Brain microvascular endothelial cell (primary cell): ENCODE results near the gene PELO.

Experiments used
- DNase-seq: peaks from one replicate; pipeline ENCODE4 v3.0.0-alpha.2; 2020
- H3K27ac ChIP-seq: fragments of 250-450 bp; sonication (Bioruptor Pico); 2 replicates; pipeline ENCODE4 v1.5.1; 2020; ENCODE audit warnings: mild to moderate bottlenecking, moderate library complexity
- H3K27me3 ChIP-seq: fragments of 250-450 bp; sonication (Bioruptor Pico); replicated peaks from 2 replicates; pipeline ENCODE4 v1.5.1; 2020; ENCODE audit warnings: mild to moderate bottlenecking
- H3K36me3 ChIP-seq: fragments of 250-450 bp; sonication (Bioruptor Pico); replicated peaks from 2 replicates; pipeline ENCODE4 v1.5.1; 2020; ENCODE audit warnings: mild to moderate bottlenecking
- H3K4me3 ChIP-seq: 2 replicates; pipeline ENCODE4 v1.5.1; 2011; ENCODE audit warnings: low read depth, mild to moderate bottlenecking, control low read depth, low read length, moderate library complexity
- in situ Hi-C: cut with HindIII; loops from 2 replicates; pipeline ENCODE4 v1.10.0; 2017; ENCODE audit warnings: low sequenced_read_pairs, low pct_ligation_motif_present
- TF ChIP-seq, protein P1 (sequence below): IDR thresholded peaks from 2 replicates; pipeline ENCODE4 v1.5.1; 2011; ENCODE audit warnings: low read depth, mild to moderate bottlenecking, moderate library complexity, low read length, control low read depth, inconsistent platforms; ENCODE audit errors: missing control alignments

The PELO gene

DNA sequence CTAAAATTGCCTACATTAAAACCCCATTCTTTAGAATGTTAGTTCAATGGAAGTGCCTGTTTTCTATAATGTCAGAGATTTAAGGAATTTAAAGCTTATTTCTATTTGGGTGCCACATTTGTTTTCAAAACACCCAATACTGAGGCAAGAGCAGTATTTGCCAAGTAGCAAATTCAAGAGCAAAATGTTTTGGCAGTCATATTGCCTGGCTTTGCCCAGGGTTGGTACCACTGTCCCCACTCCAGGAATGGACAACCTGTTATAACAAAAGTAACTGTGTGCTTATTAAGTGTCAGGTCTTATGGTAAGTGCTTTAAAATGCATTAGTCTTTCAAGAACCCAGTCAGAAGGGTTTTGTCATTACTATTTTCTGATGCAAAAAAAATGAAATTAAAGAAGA is 19.3 kb downstream of the PELO start:
- TF ChIP-seq, protein P1, sequence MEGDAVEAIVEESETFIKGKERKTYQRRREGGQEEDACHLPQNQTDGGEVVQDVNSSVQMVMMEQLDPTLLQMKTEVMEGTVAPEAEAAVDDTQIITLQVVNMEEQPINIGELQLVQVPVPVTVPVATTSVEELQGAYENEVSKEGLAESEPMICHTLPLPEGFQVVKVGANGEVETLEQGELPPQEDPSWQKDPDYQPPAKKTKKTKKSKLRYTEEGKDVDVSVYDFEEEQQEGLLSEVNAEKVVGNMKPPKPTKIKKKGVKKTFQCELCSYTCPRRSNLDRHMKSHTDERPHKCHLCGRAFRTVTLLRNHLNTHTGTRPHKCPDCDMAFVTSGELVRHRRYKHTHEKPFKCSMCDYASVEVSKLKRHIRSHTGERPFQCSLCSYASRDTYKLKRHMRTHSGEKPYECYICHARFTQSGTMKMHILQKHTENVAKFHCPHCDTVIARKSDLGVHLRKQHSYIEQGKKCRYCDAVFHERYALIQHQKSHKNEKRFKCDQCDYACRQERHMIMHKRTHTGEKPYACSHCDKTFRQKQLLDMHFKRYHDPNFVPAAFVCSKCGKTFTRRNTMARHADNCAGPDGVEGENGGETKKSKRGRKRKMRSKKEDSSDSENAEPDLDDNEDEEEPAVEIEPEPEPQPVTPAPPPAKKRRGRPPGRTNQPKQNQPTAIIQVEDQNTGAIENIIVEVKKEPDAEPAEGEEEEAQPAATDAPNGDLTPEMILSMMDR = no peak
- in situ Hi-C loops = no loop called here

DNA sequence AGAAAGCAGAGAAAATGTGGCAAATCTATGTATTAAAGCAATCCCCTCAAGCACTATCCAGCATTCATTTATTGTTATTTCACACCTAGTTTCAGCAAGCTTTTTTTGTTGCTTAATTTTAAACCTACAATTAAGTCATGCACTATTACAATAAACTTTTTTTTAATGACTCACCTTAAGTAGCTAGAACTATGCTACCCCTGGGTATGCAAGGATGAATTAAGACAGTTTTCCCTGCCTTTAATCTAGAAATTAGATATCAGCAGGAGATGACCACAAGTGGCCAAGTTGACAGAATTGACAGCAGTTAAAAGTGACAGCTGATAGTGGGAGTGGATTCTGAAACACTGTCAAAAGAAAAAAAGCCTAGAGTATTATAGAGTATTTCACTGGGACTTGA is 20.0 kb downstream of the PELO start:
- H3K36me3 ChIP-seq = peaks cover 3% of the 10 kb centered on the region
- DNase-seq = no peak
- no peaks in the 10 kb centered on the region for H3K27me3 ChIP-seq
- in situ Hi-C loops = no loop called here
- H3K4me3 ChIP-seq = no peak overlapping the region
- H3K27ac ChIP-seq = peak overlapping the region; percentile 31
- TF ChIP-seq, protein P1 = no peak

More for the DNA sequence above, 19.3 kb downstream of the PELO start:
- no peak overlapping the region for H3K4me3 ChIP-seq
- H3K27ac ChIP-seq = no peak overlapping the region
- DNase-seq = no peak
- H3K27me3 ChIP-seq = no peaks in the 10 kb centered on the region
- H3K36me3 ChIP-seq = peaks cover 3% of the 10 kb centered on the region

DNA sequence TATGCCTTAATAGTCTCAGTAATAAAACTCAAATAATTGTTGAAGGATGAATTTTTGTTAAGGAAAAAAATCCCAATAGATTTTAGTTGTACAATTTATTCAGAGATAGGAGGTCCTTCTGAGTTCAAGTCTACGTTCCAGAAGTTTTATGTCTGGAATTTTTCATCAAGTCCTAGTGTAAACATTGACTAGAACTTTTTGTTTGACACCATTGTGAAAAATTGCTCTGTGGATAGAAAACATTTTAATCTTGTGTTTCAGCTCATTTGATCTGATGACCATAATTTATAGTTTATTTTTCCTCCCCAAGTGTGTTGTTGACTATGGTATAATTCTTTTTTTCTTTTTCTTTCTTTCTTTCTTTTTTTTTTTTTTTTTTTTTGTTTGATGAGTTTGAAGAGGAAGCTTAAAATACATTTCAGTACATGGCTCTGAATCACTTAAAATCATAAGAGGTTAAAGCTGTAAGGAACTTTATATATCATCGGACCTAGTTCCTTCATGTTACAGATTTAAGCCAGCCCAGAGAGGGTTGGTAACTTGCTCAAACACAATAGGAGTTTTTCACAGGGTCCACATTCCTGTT is 20.7 kb downstream of the PELO start:
- H3K27me3 ChIP-seq = no peaks in the 10 kb centered on the region
- H3K4me3 ChIP-seq = no peak overlapping the region
- DNase-seq = no peak
- in situ Hi-C loops = no loop called here
- TF ChIP-seq, protein P1 = no peak
- peaks cover 3% of the 10 kb centered on the region for H3K36me3 ChIP-seq
- peak overlapping the region; percentile 33 for H3K27ac ChIP-seq

DNA sequence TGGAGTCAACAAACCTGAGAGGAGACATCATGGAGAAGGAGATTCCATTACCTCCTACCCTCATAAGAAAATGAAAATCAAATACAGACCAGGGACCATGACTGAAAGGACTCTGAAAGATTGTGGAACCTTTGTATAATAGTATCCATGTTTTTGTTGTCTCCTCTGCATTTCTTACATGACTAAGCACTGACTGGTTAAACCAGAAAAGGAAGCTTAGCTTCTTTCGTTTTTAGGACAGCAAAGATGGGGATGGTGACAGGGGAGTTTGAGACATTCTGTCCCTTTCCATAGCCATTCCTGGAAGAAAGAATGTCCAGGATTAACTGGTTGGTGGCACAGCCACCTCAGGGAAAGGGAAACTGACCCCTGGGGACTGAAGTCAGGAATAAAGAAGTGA is 22.2 kb downstream of the PELO start:
- no peak for DNase-seq
- no peak overlapping the region for H3K4me3 ChIP-seq
- in situ Hi-C loops = no loop called here

DNA sequence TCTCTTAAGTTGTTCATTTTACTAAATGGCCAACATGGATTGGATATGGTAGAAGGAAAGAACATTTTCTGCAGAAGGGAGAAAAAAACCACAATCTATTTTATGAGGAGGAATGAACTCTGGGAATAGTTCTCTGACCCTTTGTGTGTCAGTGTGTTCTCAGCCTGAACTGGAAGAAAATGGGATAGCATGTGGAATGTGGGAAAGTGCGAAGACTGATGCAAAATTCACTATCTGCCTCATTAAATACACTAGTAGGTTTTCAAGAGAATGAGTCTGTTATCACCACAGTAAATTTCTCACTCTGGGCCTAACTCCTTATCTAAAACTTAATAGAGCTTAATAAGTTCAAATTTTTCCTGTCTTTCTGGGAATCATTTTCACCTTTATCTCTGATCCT is 22.7 kb downstream of the PELO start:
- H3K27me3 ChIP-seq = no peaks in the 10 kb centered on the region
- no peak for DNase-seq
- peak overlapping the region; percentile 63 for H3K27ac ChIP-seq
- in situ Hi-C loops = no loop called here
- H3K4me3 ChIP-seq = no peak overlapping the region
- TF ChIP-seq, protein P1 = no peak
- H3K36me3 ChIP-seq = no peaks in the 10 kb centered on the region

More for the DNA sequence above, 22.2 kb downstream of the PELO start:
- Histone ChIP-seq H3K36me3 (peaks cover 3% of the 10 kb centered on the region), H3K27ac (peak overlapping the region; percentile 63), H3K27me3 (no peaks in the 10 kb centered on the region)
- TF ChIP-seq, protein P1 = no peak
